ENCODE data around the gene ZNF281.

- TF ChIP-seq POLR2A (IDR thresholded peaks at IDR 0.05; ENCODE audit: borderline replicate concordance, extremely low read depth, insufficient read depth, insufficient read length) (no peak), JUND (IDR thresholded peaks at IDR 0.05) (no peak), SP1 (IDR thresholded peaks at IDR 0.05; ENCODE audit: low read depth) (no peak), SIN3A (IDR thresholded peaks at IDR 0.05; ENCODE audit: low read depth) (no peak), CEBPB (IDR thresholded peaks at IDR 0.05; ENCODE audit: low read depth) (no peak), ZBTB33 (IDR thresholded peaks at IDR 0.05; ENCODE audit: extremely low read depth, insufficient replicate concordance, low read length) (no peak), CTCF (IDR thresholded peaks at IDR 0.05 in 2 of 3, conservative IDR thresholded peaks at IDR 0.05 in 1 of 3; ENCODE audit: borderline replicate concordance in 1 of 3, insufficient read depth in 1 of 3, low read depth in 2 of 3, low read length in 2 of 3) (no peak), POLR2AphosphoS5 (IDR thresholded peaks at IDR 0.05; ENCODE audit: low read depth, low read length) (no peak), EZH2 (IDR thresholded peaks at IDR 0.05) (no peak), TCF7L2 (IDR thresholded peaks at IDR 0.05; ENCODE audit: borderline replicate concordance, extremely low read depth, insufficient read depth, insufficient read length) (no peak), YY1 (IDR thresholded peaks at IDR 0.05; ENCODE audit: extremely low read depth, insufficient replicate concordance, low read depth, low read length) (no peak), RAD21 (IDR thresholded peaks at IDR 0.05; ENCODE audit: low read depth) (no peak), REST (IDR thresholded peaks at IDR 0.05; ENCODE audit: low read depth) (no peak), ATF3 (IDR thresholded peaks at IDR 0.05) (no peak)
Measured at GRCh38 chr1:200363264-200363933, 46.4 kb downstream of the ZNF281 start.

Measured in HCT116 (cell line).